Measurements from ENCODE around the gene CCNYL1.
"Not testable (repeated sequence)": the region's sequence is repeated elsewhere in the genome, so short reads cannot be mapped to it uniquely, and the experiment has no call there.

Gene CCNYL1

DNA sequence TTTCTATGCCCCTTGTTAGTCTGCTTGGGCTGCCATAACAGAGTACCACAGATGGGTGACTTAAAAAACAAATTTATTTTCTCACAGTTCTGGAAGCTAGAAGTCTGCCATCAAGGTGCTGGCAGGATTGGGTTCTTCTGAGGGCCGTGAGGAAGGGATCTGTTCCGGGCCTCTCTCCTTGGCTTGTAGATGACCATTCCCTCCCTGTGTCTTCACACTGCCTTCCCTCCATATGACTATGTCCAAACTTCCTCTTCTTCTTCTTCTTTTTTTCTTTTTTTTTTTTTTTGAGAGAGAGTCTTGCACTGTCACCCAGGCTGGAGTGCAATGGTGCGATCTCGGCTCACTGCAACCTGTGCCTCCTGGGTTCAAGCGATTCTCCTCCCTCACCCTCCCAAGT, 13.1 kb upstream of the CCNYL1 start:
- DNase-seq, result peak; percentile 34

DNA sequence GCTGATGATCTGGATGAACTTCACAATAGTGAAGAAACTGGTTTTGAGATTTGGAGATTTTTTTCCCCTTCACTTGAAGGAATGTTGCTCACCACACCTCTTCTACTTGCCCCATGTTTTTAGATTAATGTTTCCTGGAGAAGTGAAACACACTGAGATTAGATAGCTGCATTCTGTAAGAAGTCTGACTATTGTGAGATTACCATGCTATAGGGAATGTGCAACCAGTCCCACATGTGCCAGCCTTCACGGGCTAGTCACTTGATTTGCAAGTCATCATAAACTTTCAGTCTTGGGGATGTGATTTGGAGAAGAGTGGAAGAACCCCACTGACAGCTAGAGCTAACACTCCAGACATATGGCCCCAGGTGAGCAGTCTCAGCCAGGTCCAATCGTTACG, 7.4 kb upstream of the CCNYL1 start:
- peak; percentile 19 for DNase-seq

DNA sequence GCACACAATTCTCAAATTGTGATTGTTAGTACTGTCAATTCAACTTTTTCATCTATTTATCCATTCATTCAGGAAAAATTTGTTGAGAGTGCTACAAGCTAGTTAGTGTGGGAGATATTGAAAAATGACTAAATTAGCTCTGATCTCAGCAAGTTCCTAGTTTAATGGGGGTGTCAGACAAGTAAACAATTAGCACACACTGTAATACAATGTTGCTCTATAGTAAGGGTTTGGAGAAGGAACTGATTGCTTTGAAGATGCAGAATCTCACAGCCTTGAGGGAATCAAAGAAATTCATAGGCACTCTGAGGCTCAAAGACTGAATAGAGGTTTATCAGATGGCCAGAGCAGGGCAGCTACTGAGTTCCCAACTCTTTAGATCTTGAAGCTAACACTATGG, 6.8 kb upstream of the CCNYL1 start:
- DNase-seq, result peak; percentile 17

DNA sequence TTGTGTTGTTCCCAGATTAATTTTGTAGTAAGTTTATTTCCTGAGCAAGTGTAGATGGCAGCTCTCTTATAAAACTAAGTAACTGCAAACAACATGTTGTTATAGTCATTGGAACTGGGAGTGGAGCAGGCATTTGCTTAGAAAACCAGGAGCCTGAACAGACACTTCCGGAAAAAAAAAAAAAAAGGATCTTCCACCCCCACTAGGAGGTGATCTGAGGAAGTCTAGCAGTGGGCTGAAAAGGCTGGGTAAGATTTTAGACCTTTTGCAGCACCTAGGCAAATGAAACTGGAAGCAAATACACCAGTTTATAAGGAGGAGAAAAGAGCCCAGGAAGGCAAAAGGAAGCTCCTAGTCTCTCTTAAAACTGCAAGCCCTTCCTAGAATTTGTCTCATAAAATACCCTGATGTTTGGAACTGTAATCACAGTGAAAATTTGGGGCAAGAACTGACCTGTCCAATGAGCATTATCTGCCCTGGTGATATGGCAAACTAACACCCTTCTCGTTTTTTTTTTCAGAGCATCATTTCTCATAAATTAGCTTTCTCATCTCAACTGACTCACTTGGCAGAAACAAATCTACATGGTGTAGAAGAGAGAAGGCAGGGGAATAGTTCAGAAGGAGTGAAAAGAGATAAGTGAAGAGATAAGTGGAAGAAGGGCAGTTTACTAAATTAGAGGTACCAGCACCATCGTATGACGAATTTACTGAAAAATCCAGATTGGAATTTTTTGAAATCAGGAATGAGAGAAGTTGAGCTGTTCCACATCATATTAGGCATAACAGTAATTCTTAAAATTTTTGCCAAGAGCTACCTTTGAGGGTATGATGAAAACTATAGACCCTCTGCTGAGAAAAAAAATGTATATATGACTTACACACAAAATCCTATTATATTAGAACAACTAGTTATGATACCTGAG, 4.2 kb upstream of the CCNYL1 start:
- DNase-seq, result peak; percentile 42

DNA sequence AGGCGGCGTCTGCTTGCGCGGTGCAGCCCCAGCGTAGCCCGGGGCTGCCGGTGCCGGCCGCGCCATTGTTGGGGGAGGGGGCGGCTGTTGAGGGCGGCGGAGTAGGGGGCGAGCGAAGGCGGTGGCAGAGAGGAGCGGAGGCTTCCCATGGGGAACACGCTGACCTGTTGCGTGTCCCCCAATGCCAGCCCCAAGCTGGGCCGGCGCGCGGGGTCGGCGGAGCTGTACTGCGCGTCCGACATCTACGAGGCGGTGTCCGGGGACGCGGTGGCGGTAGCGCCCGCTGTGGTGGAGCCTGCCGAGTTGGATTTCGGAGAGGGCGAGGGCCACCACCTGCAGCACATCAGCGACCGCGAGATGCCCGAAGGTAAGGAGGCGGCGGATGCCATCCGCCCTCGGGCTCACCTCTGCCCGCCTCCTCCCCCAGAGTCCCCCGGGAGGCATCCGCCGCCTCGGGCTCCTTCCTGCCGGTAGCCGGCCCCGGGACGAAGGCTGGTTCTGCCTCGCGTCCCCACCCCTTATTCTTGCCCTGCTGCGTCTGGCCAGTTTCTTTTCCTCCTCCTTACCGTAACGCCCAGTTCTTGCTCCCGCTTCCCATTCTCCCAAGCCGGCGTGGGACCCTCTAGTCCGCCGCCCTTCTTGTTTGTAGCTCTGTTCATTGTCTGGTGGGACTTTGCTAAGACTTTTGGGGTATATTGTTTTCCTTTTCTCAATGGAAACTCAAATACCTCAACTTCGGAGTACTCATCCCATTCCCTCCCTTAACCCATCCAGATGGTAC, 500 bp downstream of the CCNYL1 start:
- DNase-seq, result peak; percentile 61

DNA sequence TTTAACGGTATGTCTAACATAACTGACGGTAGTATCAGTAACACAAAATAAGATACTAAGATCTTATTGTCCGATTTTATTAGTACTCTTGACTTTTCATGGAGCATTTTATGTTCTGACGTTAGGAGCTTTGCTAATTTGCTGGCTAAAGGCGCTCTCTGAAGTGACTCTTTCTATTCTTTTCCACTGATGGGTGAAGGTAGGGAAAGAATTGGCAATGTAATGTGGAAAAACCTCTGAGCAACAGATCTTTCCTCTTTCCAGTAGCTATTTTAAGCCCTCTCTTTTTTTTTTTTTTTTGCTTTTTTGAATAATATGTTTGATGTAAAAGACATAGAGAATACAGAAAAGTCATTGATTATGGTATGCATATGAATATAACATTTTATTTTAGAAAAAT, 4.6 kb downstream of the CCNYL1 start:
- no peak for DNase-seq

DNA sequence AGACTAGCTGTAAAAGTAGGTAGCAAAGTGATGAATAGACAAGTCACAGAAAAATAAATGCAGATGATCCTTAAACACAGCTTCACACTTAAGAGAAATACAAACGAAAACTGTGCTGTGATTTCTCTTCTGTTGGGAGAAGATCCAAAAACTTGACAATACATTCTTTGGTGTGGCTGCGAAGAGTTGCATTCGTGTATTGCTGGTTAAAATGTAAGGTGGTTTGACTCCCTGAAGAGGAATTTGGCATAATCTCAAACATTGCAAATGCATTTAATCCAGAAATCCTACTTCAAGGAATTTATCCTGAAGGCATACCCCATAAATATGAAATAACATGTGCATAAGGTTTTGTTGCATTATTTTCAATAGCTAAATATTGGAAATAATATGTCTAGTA, 7.1 kb downstream of the CCNYL1 start:
- no peak for DNase-seq

DNA sequence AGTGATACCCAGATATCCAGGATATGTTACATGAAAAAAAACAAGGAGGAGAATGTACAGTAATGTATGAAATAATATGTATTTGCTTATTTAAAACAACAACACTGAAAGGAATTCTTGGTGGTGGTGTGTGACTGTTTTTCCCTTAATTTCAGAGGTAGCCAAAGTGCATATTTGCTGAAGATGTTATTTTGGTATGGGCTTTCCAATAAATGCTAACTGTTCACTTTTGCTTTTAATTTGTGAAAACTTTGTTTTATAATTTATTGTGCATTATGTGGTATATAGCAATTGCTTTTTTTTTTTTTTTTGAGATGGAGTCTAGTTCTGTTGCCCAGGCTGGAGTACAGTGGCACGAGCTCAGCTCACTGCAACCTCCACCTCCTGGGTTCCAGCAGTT, 7.6 kb downstream of the CCNYL1 start:
- DNase-seq, result no peak

DNA sequence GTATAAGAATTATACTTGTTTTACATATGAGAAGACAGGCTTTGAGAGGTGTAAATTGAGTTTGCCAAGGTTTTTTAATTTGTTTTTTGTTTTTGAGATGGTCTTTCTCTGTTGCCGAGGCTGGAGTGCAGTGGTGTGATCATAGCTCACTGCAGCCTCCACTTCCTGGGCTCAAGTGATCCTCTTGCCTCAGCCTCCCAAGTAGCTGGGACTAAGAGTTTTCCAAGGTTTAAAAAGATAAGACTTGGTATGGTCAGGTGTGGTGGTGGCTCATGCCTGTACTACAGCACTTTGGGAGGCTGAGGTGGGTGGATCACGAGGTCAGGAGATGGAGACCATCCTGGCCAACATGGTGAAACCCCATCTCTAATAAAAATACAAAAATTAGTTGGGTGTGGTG, 8.2 kb downstream of the CCNYL1 start:
- not testable (repeated sequence) for DNase-seq

DNA sequence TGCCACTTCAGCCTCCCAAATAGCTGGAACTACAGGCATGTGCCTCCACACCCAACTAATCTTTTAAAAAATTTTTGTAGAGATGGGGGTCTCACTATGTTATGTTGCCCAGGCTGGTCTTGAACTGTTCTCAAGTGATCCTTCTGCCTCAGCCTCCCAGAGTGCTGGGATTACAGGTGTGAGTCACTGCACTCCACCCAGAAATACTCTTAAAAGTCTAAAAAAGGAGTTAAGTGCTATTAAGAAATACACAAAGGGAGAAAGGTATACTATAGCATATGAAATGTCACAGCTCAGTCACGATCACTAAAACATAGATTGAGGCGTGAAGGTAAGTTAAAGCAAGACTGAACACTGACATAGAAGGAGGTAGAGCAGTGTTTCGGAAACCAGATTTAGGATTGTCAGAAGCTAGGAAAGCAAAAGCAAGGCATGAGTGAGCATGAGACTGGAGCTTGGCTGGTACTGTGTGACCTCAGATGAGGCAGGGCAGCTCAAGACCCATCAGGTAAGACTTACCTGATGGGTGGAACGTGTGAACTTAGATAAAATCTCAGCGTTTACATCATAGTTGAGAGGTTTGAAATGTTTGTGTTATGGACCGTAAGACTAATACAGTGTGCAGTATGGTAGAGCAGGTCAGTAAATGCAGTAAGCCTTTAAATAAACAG, 9.2 kb downstream of the CCNYL1 start:
- DNase-seq, result no peak

DNA sequence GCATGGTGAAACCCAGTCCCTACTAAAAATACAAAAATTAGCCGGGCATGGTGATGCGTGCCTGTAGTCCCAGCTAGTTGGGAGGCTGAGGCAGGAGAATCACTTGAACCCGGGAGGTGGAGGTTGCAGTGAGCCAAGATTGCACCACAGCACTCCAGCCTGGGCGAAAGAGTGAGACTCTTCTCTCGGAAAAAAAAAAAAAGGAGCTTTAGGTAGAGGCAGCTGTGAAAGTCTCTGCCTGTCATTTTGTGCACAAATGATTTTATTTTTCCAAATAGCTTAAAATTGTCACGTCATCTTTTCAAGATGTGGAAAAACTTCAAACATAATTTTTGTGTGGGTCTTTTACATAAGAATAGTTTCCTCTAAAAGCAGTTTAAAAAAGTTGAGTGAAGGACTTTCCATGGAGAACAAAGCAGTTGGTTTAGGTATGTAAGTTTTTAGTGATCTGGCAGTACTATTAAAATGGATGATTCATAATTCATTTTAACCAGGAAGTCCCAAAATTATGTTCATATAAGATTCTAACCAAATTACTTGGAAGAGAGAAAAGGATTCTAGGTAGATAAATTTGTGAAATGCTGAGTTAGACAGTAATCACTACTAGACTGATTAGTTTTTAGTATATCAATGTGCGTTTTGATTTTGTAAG, 11.5 kb downstream of the CCNYL1 start:
- no peak for DNase-seq

DNA sequence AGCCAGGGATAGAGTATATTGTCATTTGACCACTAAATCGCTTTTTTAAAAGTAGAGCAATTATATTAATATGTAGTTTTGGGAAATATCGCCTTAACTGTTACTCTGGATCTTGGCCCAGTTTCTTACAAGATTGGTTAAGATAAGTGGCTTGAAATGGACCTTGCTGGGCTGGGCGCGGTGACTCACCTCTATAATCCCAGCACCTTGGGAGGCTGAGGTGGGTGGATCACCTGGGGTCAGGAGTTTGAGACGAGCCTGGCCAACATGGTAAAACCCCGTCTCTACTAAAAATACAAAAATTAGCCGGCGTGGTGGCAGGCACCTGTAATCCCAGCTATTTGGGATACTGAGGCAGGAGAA, 12.0 kb downstream of the CCNYL1 start:
- DNase-seq, result not testable (repeated sequence)

DNA sequence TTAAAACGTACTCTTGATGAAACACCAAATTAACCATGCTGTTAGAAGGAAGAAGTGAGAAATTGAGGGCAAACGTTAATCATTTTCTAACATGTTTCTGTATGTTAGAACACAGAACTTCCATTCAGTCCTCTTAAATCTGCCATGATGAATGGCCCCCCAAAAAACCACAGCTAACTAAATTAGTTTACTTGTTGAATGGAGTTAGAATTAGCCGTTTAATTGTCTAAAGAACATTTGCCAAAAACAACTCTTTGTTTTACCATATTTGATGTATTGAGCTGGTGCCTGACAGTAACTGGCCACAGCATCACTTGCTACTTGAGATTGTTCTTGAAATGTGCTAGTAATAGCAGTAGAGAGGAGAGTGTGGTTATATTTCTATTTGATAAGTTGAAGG, 12.7 kb downstream of the CCNYL1 start:
- no peak for DNase-seq

DNA sequence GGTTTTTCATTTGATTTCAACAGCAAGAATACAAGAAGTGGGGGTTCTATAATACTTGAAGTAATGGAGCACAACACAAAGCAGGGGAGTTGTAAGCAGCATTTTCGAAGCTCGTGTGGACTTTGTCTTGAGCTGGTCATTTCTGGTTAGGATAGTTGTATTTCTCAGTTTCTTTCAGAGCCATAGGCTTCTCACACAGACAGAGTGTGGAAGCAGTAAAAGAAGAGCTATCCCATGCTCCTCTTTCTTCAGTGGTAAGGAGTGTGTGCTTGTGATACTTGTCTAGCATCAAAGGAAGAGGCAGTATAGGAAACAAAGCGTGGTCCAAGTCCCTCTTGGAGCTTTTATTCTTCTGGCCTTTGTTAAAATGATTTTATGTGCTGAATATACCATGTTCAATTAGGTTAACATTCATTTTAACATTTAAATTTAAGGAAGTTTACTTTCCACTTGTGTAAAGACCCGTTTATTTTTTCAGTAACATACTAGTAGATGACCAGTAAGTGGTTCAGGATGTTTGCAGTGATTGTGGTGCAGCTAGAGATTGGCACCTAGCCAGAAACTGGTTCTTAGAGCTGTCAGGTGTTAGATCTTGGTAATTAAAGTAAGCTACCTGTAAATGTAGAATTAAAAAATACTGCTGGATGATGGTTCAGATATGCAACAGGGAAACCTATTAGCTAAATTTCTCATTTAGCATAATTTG, 14.6 kb downstream of the CCNYL1 start:
- DNase-seq, result no peak

DNA sequence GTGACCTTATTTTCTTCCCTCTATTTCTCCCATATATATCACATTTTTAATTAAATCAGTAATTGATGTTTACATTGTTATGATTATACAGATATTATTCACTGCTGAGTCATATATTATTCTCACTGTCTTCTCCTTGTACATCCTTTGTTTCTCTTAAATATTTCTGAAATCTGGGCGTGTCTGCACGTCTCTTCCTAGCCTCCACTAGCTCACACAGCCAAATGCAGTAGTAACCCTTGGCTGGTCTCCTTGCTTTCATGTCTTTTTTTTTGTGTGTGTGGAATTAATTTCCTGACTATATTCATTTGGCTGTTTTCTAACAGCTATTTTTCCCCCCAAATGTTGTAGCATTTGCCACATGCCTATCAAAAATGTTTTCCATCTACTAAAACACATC, 15.8 kb downstream of the CCNYL1 start:
- no peak for DNase-seq

DNA sequence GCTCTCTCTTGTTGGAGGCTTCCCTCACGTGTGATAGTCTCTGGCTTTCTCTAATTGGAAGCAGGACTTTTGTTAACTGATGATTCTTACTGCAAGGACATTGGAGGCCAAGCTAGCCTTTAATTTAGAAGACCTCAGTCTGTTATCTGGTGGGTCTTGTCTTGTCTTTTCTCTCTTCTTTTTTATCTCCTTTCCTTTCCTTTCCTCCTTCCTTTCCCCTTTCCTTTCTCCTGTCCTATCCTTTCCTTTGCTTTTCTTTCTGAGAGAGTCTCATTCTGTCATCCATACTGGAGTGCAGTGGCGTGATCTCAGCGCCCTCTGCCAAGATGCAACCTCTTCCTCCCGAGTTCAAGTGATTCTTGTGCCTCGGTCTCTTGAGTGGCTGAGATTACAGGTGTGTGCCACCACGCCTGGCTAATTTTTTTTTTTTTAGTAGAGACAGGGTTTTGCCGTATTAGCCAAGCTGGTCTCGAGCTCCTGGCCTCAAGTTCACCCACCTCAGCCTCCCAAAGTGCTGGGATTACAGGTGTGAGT, 18.1 kb downstream of the CCNYL1 start:
- no peak for DNase-seq

DNA sequence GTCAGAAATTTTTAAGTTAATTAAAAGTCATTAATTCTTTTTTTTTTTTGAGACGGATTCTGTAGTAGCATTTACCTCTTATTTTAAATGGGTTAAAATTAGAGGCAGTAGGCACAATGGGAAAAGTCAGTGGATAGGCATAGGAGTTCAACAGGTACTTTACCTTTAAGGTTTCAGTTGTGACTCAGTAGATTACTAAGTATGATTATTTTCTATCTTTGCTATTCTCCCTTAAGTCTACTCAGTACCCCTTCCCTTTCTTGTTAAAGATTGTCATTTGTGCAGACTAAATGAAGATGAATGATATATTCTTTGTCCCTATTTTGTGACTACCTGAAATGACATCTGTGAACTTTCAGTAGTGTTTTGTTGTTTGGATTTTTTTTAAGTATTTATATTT, 19.7 kb downstream of the CCNYL1 start:
- no peak for DNase-seq

DNA sequence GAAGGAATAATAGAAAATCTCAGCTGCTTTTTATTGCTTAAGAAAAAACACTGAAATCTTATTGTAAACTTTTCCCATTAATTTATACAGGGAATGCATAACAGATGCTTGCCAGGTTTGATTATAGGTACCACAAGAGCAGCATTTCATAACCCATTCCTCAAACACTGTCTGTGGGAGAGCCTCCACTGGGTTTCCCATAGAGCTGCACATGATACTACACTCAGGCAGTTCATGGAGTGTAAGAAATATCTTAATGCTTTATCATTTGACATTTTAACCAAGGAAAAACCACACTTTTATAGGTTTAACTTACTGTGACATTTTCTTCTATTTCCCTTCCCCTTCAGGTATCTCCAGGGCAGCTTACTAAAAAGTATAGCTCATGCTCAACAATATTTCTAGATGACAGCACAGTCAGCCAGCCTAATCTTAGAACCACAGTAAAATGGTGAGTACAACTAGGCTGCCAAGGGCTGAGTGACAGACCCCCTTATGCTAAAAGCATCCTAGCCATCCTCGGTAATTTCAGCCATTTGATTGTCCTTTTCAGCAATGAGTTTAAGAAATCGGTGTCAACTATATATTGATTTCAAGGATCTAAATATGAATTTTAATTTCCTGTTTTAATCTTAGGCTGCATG, 22.3 kb downstream of the CCNYL1 start:
- no peak for DNase-seq

DNA sequence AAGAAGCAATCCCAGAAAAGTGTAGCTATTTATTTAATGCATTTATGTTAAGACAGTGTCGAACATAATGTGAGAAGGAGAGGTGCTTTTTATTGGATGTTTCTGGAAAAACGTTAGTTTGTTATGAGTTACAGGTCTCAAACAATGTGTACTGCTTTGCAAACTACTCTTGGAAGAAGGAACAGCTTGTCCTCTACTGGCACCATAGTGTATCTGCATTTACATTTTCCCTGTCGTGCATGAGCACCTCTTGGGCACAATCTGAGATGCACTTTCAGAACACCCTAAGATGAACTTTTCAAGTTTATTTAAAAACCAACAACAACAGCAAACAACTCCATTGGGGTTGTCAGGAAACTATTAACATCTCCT, 22.8 kb downstream of the CCNYL1 start:
- DNase-seq, result peak; percentile 66

DNA sequence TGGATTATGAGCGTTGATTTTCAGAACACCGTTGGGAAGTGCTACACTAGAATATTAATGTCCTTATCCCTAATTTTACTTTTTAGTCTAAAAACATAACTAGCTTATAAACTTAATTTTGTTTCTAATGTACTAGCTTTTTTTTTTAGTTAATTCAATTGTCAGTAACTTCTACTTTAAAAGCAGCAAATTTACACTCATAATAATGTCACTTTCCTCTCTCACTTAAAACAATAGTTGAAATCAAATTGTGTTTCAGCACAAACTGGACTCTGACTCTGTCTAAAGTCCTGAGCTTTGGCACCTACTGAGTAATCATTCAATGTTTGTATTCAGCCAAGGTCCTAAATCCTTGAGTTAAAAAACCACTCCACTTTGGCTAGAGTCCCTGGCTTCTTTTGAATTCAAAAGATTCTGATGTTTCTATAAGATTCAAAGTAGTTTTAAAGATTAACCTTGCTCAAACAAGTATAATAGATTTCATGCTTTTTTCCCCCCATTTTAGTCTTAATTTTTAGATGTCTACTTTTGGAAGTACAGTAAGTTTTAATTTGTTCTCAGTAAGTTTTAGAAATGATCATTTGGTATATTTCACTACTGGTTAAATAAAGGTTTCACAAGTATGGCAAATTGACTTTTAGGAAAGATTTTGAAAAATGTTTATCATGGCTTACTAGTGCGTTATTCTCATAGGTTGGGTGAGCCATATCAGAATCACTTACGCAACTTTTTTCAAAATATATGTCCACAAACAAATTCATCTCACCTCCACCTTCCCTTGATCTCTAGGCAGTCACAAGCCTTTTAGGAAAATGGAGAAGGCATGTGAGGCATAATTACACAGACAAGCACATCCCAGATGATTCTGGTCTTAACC, 23.4 kb downstream of the CCNYL1 start:
- no peak for DNase-seq

DNA sequence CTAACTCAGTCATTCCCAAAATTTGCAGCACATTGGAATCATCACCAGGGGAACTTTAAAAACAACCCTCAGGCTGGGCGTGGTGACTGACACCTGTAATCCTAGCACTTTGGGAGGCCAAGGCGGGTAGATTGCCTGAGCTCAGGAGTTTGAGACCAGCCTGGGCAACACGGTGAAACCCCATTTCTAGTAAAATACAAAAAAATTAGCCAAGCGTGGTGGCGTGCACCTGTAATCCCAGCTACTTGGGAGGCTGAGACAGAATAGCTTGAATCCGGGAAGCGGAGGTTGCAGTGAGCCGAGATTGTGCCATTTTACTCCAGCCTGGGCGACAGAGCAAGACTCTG, 24.0 kb downstream of the CCNYL1 start:
- not testable (repeated sequence) for DNase-seq
